HT-29 (cell line): ENCODE data around the gene CPXM2. TPM values are rescaled to one million over a fixed set of nuclear protein-coding genes. Genes with fewer than 3 reads are reported as not detected.
"Not testable (repeated sequence)": the region's sequence is repeated elsewhere in the genome, so short reads cannot be mapped to it uniquely, and the experiment has no call there.

Experiments used
- DNase-seq: peaks from one replicate; pipeline ENCODE4 v3.0.0-alpha.2; 2015; ENCODE audit warnings: low spot score
- total RNA-seq: library from RNA; depleted of rRNA; stranded (reverse); fragments of >200 nt; shearing (Covaris generic); gene quantifications from 2 replicates; pipeline ENCODE4 v1.2.3, GENCODE V29; 2014

CPXM2 gene
- total RNA-seq, 1 experiment from 2014 or later: not detected

GRCh38 chr10:123744224-123744536, 147.4 kb downstream of the CPXM2 start:
- DNase-seq: no peak

- DNase-seq: no peak
Observed at GRCh38 chr10:123743441-123744223, 148.0 kb downstream of the CPXM2 start.

GRCh38 chr10:123742751-123743440, 148.7 kb downstream of the CPXM2 start:
- no peak for DNase-seq

- no peak for DNase-seq
Observed at GRCh38 chr10:123741711-123742110, 149.9 kb downstream of the CPXM2 start.

- no peak for DNase-seq
Observed at GRCh38 chr10:123741146-123741545, 150.5 kb downstream of the CPXM2 start.

- not testable (repeated sequence) for DNase-seq
Observed at GRCh38 chr10:123736917-123737316, 154.7 kb downstream of the CPXM2 start.

- DNase-seq: no peak
Observed at GRCh38 chr10:123729523-123729922, 162.1 kb downstream of the CPXM2 start.

GRCh38 chr10:123726836-123727235, 164.8 kb downstream of the CPXM2 start:
- DNase-seq: no peak

GRCh38 chr10:123726381-123726780, 165.2 kb downstream of the CPXM2 start:
- DNase-seq: no peak

- DNase-seq: no peak
Observed at GRCh38 chr10:123724747-123725146, 166.9 kb downstream of the CPXM2 start.

GRCh38 chr10:123722351-123722750, 169.3 kb downstream of the CPXM2 start:
- DNase-seq: no peak

- no peak for DNase-seq
Observed at GRCh38 chr10:123721441-123722049, 170.1 kb downstream of the CPXM2 start.

- DNase-seq: no peak
Observed at GRCh38 chr10:123720536-123720935, 171.1 kb downstream of the CPXM2 start.

- DNase-seq: no peak
Observed at GRCh38 chr10:123718544-123719060, 173.0 kb downstream of the CPXM2 start.

GRCh38 chr10:123717336-123717735, 174.3 kb downstream of the CPXM2 start:
- no peak for DNase-seq

- no peak for DNase-seq
Observed at GRCh38 chr10:123715546-123715945, 176.1 kb downstream of the CPXM2 start.

GRCh38 chr10:123706236-123706635, 185.4 kb downstream of the CPXM2 start:
- DNase-seq: no peak

- DNase-seq: no peak
Observed at GRCh38 chr10:123704812-123705211, 186.8 kb downstream of the CPXM2 start.

- no peak for DNase-seq
Observed at GRCh38 chr10:123704076-123704475, 187.5 kb downstream of the CPXM2 start.

GRCh38 chr10:123703195-123703790, 188.3 kb downstream of the CPXM2 start:
- peak; percentile 1 for DNase-seq
